SK-N-SH treated with all-trans-retinoic acid at 6 μM for 48 hours (cell line): ENCODE results near the gene SH3BP4.
A peak's percentile ranks its signal among the peaks of the same experiment; 100 is the strongest.

Experiments
- ATAC-seq: fragments of 200-7000 bp; cut with Tn5 transposase; 3 replicates; pipeline ENCODE4 v1.9.1; 2020; ENCODE audit warnings: mild to moderate bottlenecking, moderate library complexity
- ARNTL ChIP-seq: fragments of 450-650 bp; formaldehyde crosslinking; IDR thresholded peaks from 2 replicates; pipeline ENCODE4 v1.5.0; 2020; ENCODE audit warnings: low read depth, mild to moderate bottlenecking, moderate library complexity, borderline replicate concordance
- BACH2 ChIP-seq: fragments of 250-450 bp; sonication (Bioruptor Pico); IDR thresholded peaks from 2 replicates; pipeline ENCODE4 v1.9.0; 2021; ENCODE audit warnings: mild to moderate bottlenecking, borderline replicate concordance
- CSDC2 ChIP-seq: fragments of 250-450 bp; sonication (Bioruptor Pico); IDR thresholded peaks from 2 replicates; pipeline ENCODE4 v1.5.0; 2020; ENCODE audit warnings: mild to moderate bottlenecking, moderate library complexity
- CSRNP3 ChIP-seq: fragments of 250-450 bp; sonication (Bioruptor Pico); IDR thresholded peaks from 2 replicates; pipeline ENCODE4 v1.5.1; 2021; ENCODE audit warnings: mild to moderate bottlenecking, moderate library complexity
- GLIS3 ChIP-seq: fragments of 250-450 bp; sonication (Bioruptor Pico); IDR thresholded peaks from 2 replicates; pipeline ENCODE4 v1.5.0; 2020; ENCODE audit warnings: mild to moderate bottlenecking, moderate library complexity
- ISL1 ChIP-seq: fragments of 250-450 bp; sonication (Bioruptor Pico); IDR thresholded peaks from 2 replicates; pipeline ENCODE4 v2.1.2; 2022; ENCODE audit warnings: mild to moderate bottlenecking, moderate library complexity
- OSR1 ChIP-seq: fragments of 250-450 bp; sonication (Bioruptor Pico); IDR thresholded peaks from 2 replicates; pipeline ENCODE4 v1.8.0; 2022; ENCODE audit warnings: moderate library complexity, mild to moderate bottlenecking, inconsistent platforms
- PATZ1 ChIP-seq: fragments of 250-450 bp; sonication (Bioruptor Pico); IDR thresholded peaks from 2 replicates; pipeline ENCODE4 v1.8.0; 2020; ENCODE audit warnings: mild to moderate bottlenecking, moderate library complexity, borderline replicate concordance
- PPARA ChIP-seq: fragments of 250-450 bp; sonication (Bioruptor Pico); IDR thresholded peaks from 2 replicates; pipeline ENCODE4 v1.5.0; 2020; ENCODE audit warnings: mild to moderate bottlenecking, borderline replicate concordance
- SNAI2 ChIP-seq: fragments of 250-450 bp; sonication (Bioruptor Pico); IDR thresholded peaks from 2 replicates; pipeline ENCODE4 v1.5.0; 2020; ENCODE audit warnings: mild to moderate bottlenecking, moderate library complexity
- TCF4 ChIP-seq: fragments of 250-450 bp; sonication (Bioruptor Pico); IDR thresholded peaks from 2 replicates; pipeline ENCODE4 v1.8.0; 2021; ENCODE audit warnings: mild to moderate bottlenecking, moderate library complexity, borderline replicate concordance
- TOX ChIP-seq: fragments of 250-450 bp; sonication (Bioruptor Pico); IDR thresholded peaks from 2 replicates; pipeline ENCODE4 v1.8.0; 2021; ENCODE audit warnings: mild to moderate bottlenecking, moderate library complexity, borderline replicate concordance
- TSHZ2 ChIP-seq: fragments of 250-450 bp; sonication (Bioruptor Pico); IDR thresholded peaks from 2 replicates; pipeline ENCODE4 v1.5.0; 2020; ENCODE audit warnings: mild to moderate bottlenecking, moderate library complexity
- ZC3H10 ChIP-seq: fragments of 250-450 bp; sonication (Bioruptor Pico); IDR thresholded peaks from 2 replicates; pipeline ENCODE4 v1.5.1; 2021; ENCODE audit warnings: mild to moderate bottlenecking, moderate library complexity
- ZFP3 ChIP-seq: fragments of 250-450 bp; sonication (Bioruptor Pico); IDR thresholded peaks from 2 replicates; pipeline ENCODE4 v1.5.0; 2020; ENCODE audit warnings: mild to moderate bottlenecking, moderate library complexity
- ZFP30 ChIP-seq: fragments of 450-650 bp; formaldehyde crosslinking; IDR thresholded peaks from 2 replicates; pipeline ENCODE4 v1.5.0; 2022; ENCODE audit warnings: mild to moderate bottlenecking, moderate library complexity
- ZNF565 ChIP-seq: fragments of 450-650 bp; formaldehyde crosslinking; conservative IDR thresholded peaks from 2 replicates; pipeline ENCODE4 v1.5.0; 2020; ENCODE audit warnings: low read depth, mild to moderate bottlenecking, moderate library complexity
- ZNF70 ChIP-seq: fragments of 450-650 bp; formaldehyde crosslinking; IDR thresholded peaks from 2 replicates; pipeline ENCODE4 v1.5.0; 2020; ENCODE audit warnings: mild to moderate bottlenecking, moderate library complexity
- ZNF8 ChIP-seq: fragments of 450-650 bp; formaldehyde crosslinking; IDR thresholded peaks from 2 replicates; pipeline ENCODE4 v1.5.0; 2020; ENCODE audit warnings: mild to moderate bottlenecking, moderate library complexity
- TF ChIP-seq, protein P1 (sequence below): fragments of 250-450 bp; sonication (Bioruptor Pico); IDR thresholded peaks from 2 replicates; pipeline ENCODE4 v1.8.0; 2021; ENCODE audit warnings: low read depth, mild to moderate bottlenecking, moderate library complexity, borderline replicate concordance
- TF ChIP-seq, protein P2 (sequence below): fragments of 250-450 bp; sonication (Bioruptor Pico); IDR thresholded peaks from 2 replicates; pipeline ENCODE4 v1.5.1; 2020; ENCODE audit warnings: low read depth, mild to moderate bottlenecking, moderate library complexity

SH3BP4 gene

GRCh38 chr2:234964631-234965461 lies 13.0 kb downstream of the SH3BP4 start:
- peak; percentile 13 for ATAC-seq
- TF ChIP-seq TCF4 (peak; percentile 25; the same call in 1 of the 2 replicates), PPARA (CRISPR knock-in tag) (no peak), CSDC2 (no peak), ZNF8 (no peak), GLIS3 (CRISPR knock-in tag) (no peak)

DNA sequence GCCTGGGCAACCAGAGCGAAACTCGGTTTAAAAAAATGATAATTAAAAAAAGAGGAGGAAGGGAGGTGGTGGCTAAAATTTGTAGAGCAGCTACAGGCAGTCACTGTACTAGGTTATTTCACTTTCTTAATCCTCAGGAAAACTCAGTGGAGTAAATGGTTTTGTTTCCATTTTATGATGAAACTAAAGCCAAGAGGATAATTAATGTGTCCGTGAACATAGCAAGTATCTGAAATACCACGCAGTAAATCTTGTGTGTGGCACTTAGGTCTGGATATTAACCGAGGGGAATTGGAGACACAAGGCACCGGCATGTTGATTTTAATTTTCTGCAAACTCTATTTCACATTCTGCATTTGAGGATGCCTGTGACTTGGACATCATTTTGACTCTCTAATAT lies 14.5 kb downstream of the SH3BP4 start:
- ATAC-seq: no peak
- no peak for TF ChIP-seq CSDC2
- no peak for TF ChIP-seq ZNF565 (CRISPR knock-in tag)
- no peak for TF ChIP-seq ISL1 (CRISPR knock-in tag)
- no peak for TF ChIP-seq PATZ1 (CRISPR knock-in tag)
- no peak for TF ChIP-seq CSRNP3 (CRISPR knock-in tag)
- TF ChIP-seq, protein P1, sequence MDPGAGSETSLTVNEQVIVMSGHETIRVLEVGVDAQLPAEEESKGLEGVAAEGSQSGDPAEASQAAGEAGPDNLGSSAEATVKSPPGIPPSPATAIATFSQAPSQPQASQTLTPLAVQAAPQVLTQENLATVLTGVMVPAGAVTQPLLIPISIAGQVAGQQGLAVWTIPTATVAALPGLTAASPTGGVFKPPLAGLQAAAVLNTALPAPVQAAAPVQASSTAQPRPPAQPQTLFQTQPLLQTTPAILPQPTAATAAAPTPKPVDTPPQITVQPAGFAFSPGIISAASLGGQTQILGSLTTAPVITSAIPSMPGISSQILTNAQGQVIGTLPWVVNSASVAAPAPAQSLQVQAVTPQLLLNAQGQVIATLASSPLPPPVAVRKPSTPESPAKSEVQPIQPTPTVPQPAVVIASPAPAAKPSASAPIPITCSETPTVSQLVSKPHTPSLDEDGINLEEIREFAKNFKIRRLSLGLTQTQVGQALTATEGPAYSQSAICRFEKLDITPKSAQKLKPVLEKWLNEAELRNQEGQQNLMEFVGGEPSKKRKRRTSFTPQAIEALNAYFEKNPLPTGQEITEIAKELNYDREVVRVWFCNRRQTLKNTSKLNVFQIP (CRISPR knock-in tag): no peak
- TF ChIP-seq GLIS3 (CRISPR knock-in tag): no peak
- no peak for TF ChIP-seq BACH2 (CRISPR knock-in tag)
- no peak for TF ChIP-seq ZC3H10 (CRISPR knock-in tag)
- TF ChIP-seq TCF4: no peak
- TF ChIP-seq ZNF70: no peak
- TF ChIP-seq ZFP3: no peak
- no peak for TF ChIP-seq TSHZ2 (CRISPR knock-in tag)
- TF ChIP-seq, protein P2, sequence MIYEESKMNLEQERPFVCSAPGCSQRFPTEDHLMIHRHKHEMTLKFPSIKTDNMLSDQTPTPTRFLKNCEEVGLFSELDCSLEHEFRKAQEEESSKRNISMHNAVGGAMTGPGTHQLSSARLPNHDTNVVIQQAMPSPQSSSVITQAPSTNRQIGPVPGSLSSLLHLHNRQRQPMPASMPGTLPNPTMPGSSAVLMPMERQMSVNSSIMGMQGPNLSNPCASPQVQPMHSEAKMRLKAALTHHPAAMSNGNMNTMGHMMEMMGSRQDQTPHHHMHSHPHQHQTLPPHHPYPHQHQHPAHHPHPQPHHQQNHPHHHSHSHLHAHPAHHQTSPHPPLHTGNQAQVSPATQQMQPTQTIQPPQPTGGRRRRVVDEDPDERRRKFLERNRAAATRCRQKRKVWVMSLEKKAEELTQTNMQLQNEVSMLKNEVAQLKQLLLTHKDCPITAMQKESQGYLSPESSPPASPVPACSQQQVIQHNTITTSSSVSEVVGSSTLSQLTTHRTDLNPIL (CRISPR knock-in tag): no peak
- no peak for TF ChIP-seq ZNF8
- no peak for TF ChIP-seq TOX
- TF ChIP-seq ARNTL (CRISPR knock-in tag): no peak
- TF ChIP-seq OSR1 (CRISPR knock-in tag): no peak
- TF ChIP-seq SNAI2 (CRISPR knock-in tag): no peak

- ATAC-seq: no peak
- TF ChIP-seq OSR1 (CRISPR knock-in tag): no peak
- no peak for TF ChIP-seq PATZ1 (CRISPR knock-in tag)
- no peak for TF ChIP-seq ISL1 (CRISPR knock-in tag)
- TF ChIP-seq PPARA (CRISPR knock-in tag): no peak
- no peak for TF ChIP-seq ZNF8
- no peak for TF ChIP-seq ZNF70
- no peak for TF ChIP-seq GLIS3 (CRISPR knock-in tag)
- TF ChIP-seq CSRNP3 (CRISPR knock-in tag): no peak
- no peak for TF ChIP-seq CSDC2
- no peak for TF ChIP-seq SNAI2 (CRISPR knock-in tag)
- TF ChIP-seq, protein P1 (CRISPR knock-in tag): no peak
- no peak for TF ChIP-seq ARNTL (CRISPR knock-in tag)
- no peak for TF ChIP-seq ZFP30
These were observed 15.5 kb downstream of the SH3BP4 start for GRCh38 chr2:234967201-234967869.
